HCT116 (cell line): ENCODE data around the gene GBGT1.

Source experiments
- CEBPB ChIP-seq: IDR thresholded peaks from 2 replicates; pipeline ENCODE4 v1.6.1; 2012; ENCODE audit warnings: low read depth
- EZH2 ChIP-seq: fragments of 200-600 bp; sonication (generic); IDR thresholded peaks from 2 replicates; pipeline ENCODE4 v1.6.1; 2017; ENCODE audit warnings: antibody characterized with exemption, mixed run types
- EZH2phosphoT487 ChIP-seq: fragments of 200-600 bp; IDR thresholded peaks from 2 replicates; pipeline ENCODE4 v1.6.1; 2018; ENCODE audit warnings: antibody characterized with exemption, borderline replicate concordance
- FOSL1 ChIP-seq: IDR thresholded peaks from 2 replicates; pipeline ENCODE4 v1.6.1; 2012; ENCODE audit warnings: low read depth
- JUND ChIP-seq: IDR thresholded peaks from 2 replicates; pipeline ENCODE4 v1.6.1; 2012
- MAX ChIP-seq: IDR thresholded peaks from 2 replicates; pipeline ENCODE4 v1.6.1; 2012
- POLR2A ChIP-seq: IDR thresholded peaks from 2 replicates; pipeline ENCODE4 v1.7.0; 2011; ENCODE audit warnings: borderline replicate concordance; ENCODE audit not compliant: insufficient read depth, insufficient read length; ENCODE audit errors: extremely low read depth
- POLR2AphosphoS5 ChIP-seq: IDR thresholded peaks from 2 replicates; pipeline ENCODE4 v1.6.1; 2011; ENCODE audit warnings: mild to moderate bottlenecking, low read depth, low read length, moderate library complexity
- REST ChIP-seq: IDR thresholded peaks from 2 replicates; pipeline ENCODE4 v1.6.1; 2012; ENCODE audit warnings: low read depth
- SIN3A ChIP-seq: IDR thresholded peaks from 2 replicates; pipeline ENCODE4 v1.6.1; 2012; ENCODE audit warnings: low read depth
- SP1 ChIP-seq: IDR thresholded peaks from 2 replicates; pipeline ENCODE4 v1.6.1; 2012; ENCODE audit warnings: low read depth
- YY1 ChIP-seq: IDR thresholded peaks from 2 replicates; pipeline ENCODE4 v1.6.1; 2011; ENCODE audit warnings: low read length, low read depth, moderate library complexity, mild to moderate bottlenecking; ENCODE audit not compliant: insufficient replicate concordance; ENCODE audit errors: extremely low read depth
- TF ChIP-seq, protein P1 (sequence below), 3 experiments: fragments of 200-600 bp in 1 of 3; sonication (generic) in 1 of 3; IDR thresholded peaks in 2 of 3; conservative IDR thresholded peaks in 1 of 3; 2 replicates each; pipeline ENCODE4 v1.5.1; 2012 to 2017; ENCODE audit warnings: low read depth in 2 of 3, low read length in 2 of 3, antibody characterized with exemption in 1 of 3, borderline replicate concordance in 1 of 3, control low read depth in 1 of 3, mild to moderate bottlenecking in 1 of 3, mixed read lengths in 1 of 3, mixed run types in 1 of 3, moderate library complexity in 1 of 3; ENCODE audit not compliant: insufficient read depth in 1 of 3
- TF ChIP-seq, protein P2 (sequence below): IDR thresholded peaks from 2 replicates; pipeline ENCODE4 v1.6.1; 2012

- TF ChIP-seq, protein P1, sequence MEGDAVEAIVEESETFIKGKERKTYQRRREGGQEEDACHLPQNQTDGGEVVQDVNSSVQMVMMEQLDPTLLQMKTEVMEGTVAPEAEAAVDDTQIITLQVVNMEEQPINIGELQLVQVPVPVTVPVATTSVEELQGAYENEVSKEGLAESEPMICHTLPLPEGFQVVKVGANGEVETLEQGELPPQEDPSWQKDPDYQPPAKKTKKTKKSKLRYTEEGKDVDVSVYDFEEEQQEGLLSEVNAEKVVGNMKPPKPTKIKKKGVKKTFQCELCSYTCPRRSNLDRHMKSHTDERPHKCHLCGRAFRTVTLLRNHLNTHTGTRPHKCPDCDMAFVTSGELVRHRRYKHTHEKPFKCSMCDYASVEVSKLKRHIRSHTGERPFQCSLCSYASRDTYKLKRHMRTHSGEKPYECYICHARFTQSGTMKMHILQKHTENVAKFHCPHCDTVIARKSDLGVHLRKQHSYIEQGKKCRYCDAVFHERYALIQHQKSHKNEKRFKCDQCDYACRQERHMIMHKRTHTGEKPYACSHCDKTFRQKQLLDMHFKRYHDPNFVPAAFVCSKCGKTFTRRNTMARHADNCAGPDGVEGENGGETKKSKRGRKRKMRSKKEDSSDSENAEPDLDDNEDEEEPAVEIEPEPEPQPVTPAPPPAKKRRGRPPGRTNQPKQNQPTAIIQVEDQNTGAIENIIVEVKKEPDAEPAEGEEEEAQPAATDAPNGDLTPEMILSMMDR (IDR thresholded peaks at IDR 0.05 in 2 of 3, conservative IDR thresholded peaks at IDR 0.05 in 1 of 3; ENCODE audit: borderline replicate concordance in 1 of 3, insufficient read depth in 1 of 3, low read depth in 2 of 3, low read length in 2 of 3) = no peak
- no peak for TF ChIP-seq SIN3A
- TF ChIP-seq POLR2A = no peak
- no peak for TF ChIP-seq FOSL1
- no peak for TF ChIP-seq EZH2
- TF ChIP-seq, protein P2, sequence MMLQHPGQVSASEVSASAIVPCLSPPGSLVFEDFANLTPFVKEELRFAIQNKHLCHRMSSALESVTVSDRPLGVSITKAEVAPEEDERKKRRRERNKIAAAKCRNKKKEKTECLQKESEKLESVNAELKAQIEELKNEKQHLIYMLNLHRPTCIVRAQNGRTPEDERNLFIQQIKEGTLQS = no peak
- TF ChIP-seq POLR2AphosphoS5 = no peak
- TF ChIP-seq MAX = no peak
- TF ChIP-seq SP1 = no peak
- TF ChIP-seq CEBPB = no peak
- TF ChIP-seq EZH2phosphoT487 = no peak
- no peak for TF ChIP-seq JUND
- no peak for TF ChIP-seq REST
- TF ChIP-seq YY1 = no peak
These were observed 4.1 kb upstream of the GBGT1 start for GRCh38 chr9:133167769-133168168.
